KMS-11 (cell line): ENCODE results near the gene HEPN1.

ENCODE experiments used
- H2AFZ ChIP-seq: fragments of 200-600 bp; sonication (generic); 2 replicates; pipeline ENCODE4 v1.6.1; 2016; ENCODE audit warnings: antibody characterized with exemption, mixed run types, low read depth
- H3K27ac ChIP-seq: fragments of 200-600 bp; sonication (generic); 2 replicates; pipeline ENCODE4 v1.6.1; 2016; ENCODE audit warnings: mild to moderate bottlenecking, mixed run types
- H3K27me3 ChIP-seq: fragments of 200-600 bp; sonication (generic); 2 replicates; pipeline ENCODE4 v1.6.1; 2017; ENCODE audit warnings: mild to moderate bottlenecking, low read depth, mixed run types, moderate library complexity; ENCODE audit not compliant: insufficient read depth
- H3K36me3 ChIP-seq: fragments of 200-600 bp; sonication (generic); 2 replicates; pipeline ENCODE4 v1.6.1; 2017; ENCODE audit warnings: mild to moderate bottlenecking, mixed run types; ENCODE audit not compliant: insufficient read depth
- H3K4me1 ChIP-seq: fragments of 200-600 bp; sonication (generic); 2 replicates; pipeline ENCODE4 v1.6.1; 2016; ENCODE audit warnings: mild to moderate bottlenecking, low read depth, mixed run types; ENCODE audit not compliant: poor library complexity, severe bottlenecking
- H3K4me2 ChIP-seq: fragments of 200-600 bp; sonication (generic); 2 replicates; pipeline ENCODE4 v1.7.0; 2016; ENCODE audit warnings: mild to moderate bottlenecking, mixed run types
- H3K4me3 ChIP-seq: fragments of 200-600 bp; sonication (generic); IDR thresholded peaks from 2 replicates; pipeline ENCODE4 v1.6.1; 2017; ENCODE audit warnings: low read depth, low read length, mixed read lengths; ENCODE audit not compliant: insufficient read depth
- H3K79me2 ChIP-seq: fragments of 200-600 bp; sonication (generic); 2 replicates; pipeline ENCODE4 v1.6.1; 2016; ENCODE audit warnings: low read depth, mixed run types; ENCODE audit not compliant: insufficient read depth
- H3K9ac ChIP-seq: fragments of 200-600 bp; sonication (generic); 2 replicates; pipeline ENCODE4 v1.6.1; 2016; ENCODE audit warnings: mild to moderate bottlenecking, mixed run types
- H4K20me1 ChIP-seq: fragments of 200-600 bp; sonication (generic); 2 replicates; pipeline ENCODE4 v1.6.1; 2016; ENCODE audit warnings: mild to moderate bottlenecking, mixed run types; ENCODE audit not compliant: insufficient read depth
- CTCF ChIP-seq: fragments of 200-600 bp; sonication (generic); conservative IDR thresholded peaks from 2 replicates; pipeline ENCODE4 v1.6.1; 2017; ENCODE audit warnings: low read depth, mild to moderate bottlenecking, antibody characterized with exemption, low read length, moderate library complexity, mixed read lengths

Gene HEPN1

GRCh38 chr11:124942466-124943253 lies 23.6 kb downstream of the HEPN1 start:
- Histone ChIP-seq H3K79me2 (no peaks in the 10 kb centered on the region), H3K36me3 (no peaks in the 10 kb centered on the region), H3K9ac (no peak overlapping the region), H3K27me3 (no peaks in the 10 kb centered on the region), H3K4me1 (no peaks in the 10 kb centered on the region), H4K20me1 (no peaks in the 10 kb centered on the region), H3K4me2 (no peak overlapping the region), H2AFZ (no peak overlapping the region), H3K27ac (no peak overlapping the region), H3K4me3 (no peak overlapping the region)
- no peak for TF ChIP-seq CTCF

DNA sequence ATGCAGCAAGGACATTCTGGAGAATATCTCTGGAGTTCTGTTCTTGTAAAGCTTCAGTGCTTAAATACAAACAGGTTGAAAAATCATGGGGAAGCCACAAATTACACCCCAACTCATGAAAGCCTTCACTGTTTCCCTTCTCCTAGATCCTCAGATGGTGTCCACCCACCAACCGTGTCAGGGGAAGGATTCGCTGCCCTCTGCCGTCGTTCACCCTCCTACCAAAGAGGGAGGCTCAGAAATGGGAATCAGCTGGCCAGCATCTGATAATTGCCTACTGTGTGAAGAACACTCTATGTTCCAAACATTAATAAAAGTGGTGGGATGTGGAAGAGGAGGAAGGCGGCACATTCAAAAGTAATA lies 24.2 kb downstream of the HEPN1 start:
- no peak for TF ChIP-seq CTCF
- no peaks in the 10 kb centered on the region for H3K79me2 ChIP-seq
- no peaks in the 10 kb centered on the region for H3K4me1 ChIP-seq
- no peak overlapping the region for H2AFZ ChIP-seq
- no peak overlapping the region for H3K4me2 ChIP-seq
- H3K27me3 ChIP-seq = no peaks in the 10 kb centered on the region
- H4K20me1 ChIP-seq = no peaks in the 10 kb centered on the region
- H3K9ac ChIP-seq = no peak overlapping the region
- no peak overlapping the region for H3K4me3 ChIP-seq
- no peaks in the 10 kb centered on the region for H3K36me3 ChIP-seq
- no peak overlapping the region for H3K27ac ChIP-seq

DNA sequence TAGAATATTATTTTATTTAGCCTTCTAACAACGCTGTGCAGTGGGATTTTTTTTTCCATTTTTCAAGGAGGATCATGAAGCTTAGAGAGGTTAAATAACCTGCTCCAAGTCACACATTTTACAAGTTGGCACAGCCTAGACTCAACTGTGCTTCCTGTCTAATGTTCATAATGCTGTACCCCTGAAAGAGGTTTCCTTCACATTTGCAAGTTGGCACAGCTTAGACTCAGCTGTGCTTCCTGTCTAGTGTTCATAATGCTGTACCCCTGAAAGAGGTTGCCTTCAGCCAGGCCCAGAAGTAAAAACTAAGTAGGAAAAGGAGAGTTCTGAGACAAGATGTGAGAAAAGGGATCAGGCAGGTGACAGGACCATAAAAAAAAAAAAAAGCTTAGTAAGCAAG lies 24.7 kb downstream of the HEPN1 start:
- no peaks in the 10 kb centered on the region for H3K79me2 ChIP-seq
- H3K9ac ChIP-seq = no peak overlapping the region
- TF ChIP-seq CTCF = no peak
- H3K4me2 ChIP-seq = no peak overlapping the region
- no peaks in the 10 kb centered on the region for H4K20me1 ChIP-seq
- no peaks in the 10 kb centered on the region for H3K36me3 ChIP-seq
- no peak overlapping the region for H3K4me3 ChIP-seq
- H3K27ac ChIP-seq = no peak overlapping the region
- H3K27me3 ChIP-seq = no peaks in the 10 kb centered on the region
- H3K4me1 ChIP-seq = no peaks in the 10 kb centered on the region
- no peak overlapping the region for H2AFZ ChIP-seq

DNA sequence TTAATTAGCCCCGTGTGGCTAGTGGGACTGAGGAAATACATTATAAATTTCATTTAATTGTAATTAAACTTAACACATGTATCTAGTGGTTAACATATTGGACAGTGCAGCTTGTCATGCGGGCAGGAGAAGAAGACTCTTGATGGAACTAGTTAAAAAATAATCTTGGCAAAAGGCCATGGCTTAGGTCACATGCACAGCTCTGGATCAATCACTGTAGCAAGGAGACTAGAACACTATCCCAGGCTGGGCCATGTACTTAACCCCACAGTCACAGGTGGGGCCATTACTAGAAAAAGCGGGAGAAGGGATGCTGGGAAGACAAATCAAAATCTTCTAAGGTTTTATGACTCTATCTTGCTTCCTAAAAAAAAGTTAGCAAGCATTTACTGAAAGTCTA lies 25.5 kb downstream of the HEPN1 start:
- Histone ChIP-seq H3K4me2 (no peak overlapping the region), H3K4me3 (no peak overlapping the region), H3K27me3 (no peaks in the 10 kb centered on the region), H2AFZ (no peak overlapping the region), H3K36me3 (no peaks in the 10 kb centered on the region), H3K79me2 (no peaks in the 10 kb centered on the region), H3K27ac (no peak overlapping the region), H3K9ac (no peak overlapping the region), H3K4me1 (no peaks in the 10 kb centered on the region), H4K20me1 (no peaks in the 10 kb centered on the region)
- no peak for TF ChIP-seq CTCF
